GM12878 (cell line): Measurements from ENCODE around the gene SNX21. TPM values are rescaled to one million over a fixed set of nuclear protein-coding genes. Genes with fewer than 3 reads are reported as not detected.

ENCODE experiments used
- ATAC-seq: fragments of 200-7000 bp; cut with Tn5 transposase; 3 replicates; pipeline ENCODE4 v1.9.1; 2020; ENCODE audit warnings: mild to moderate bottlenecking, moderate library complexity
- BruUV-seq: library from RNA; stranded (reverse); fragments of 400-500 nt; replicated peaks from 2 replicates; lab custom pipeline; 2021; lab: Mats Ljungman, UMichigan
- CTCF ChIA-PET: fragments of 300-600 bp; sonication (Branson Sonifier 250); formaldehyde crosslinking; extraction: SDS; loops from one replicate; lab custom pipeline; 2021; ENCODE audit warnings: inconsistent platforms; lab: Yijun Ruan, JAX
- POLR2A ChIA-PET: fragments of 350-600 bp; formaldehyde crosslinking; extraction: SDS; loops from one replicate; lab custom pipeline; 2021; ENCODE audit warnings: inconsistent platforms; lab: Charles Lee
- RAD21 ChIA-PET: fragments of 300-600 bp; sonication (Branson Sonifier 250); formaldehyde crosslinking; loops from one replicate; lab custom pipeline; 2023; ENCODE audit warnings: antibody characterized with exemption; ENCODE audit not compliant: unreplicated experiment; lab: Charles Lee
- SMC1A ChIA-PET: fragments of 300-600 bp; sonication (Branson Sonifier 250); formaldehyde crosslinking; loops from one replicate; lab custom pipeline; 2023; ENCODE audit not compliant: unreplicated experiment, uncharacterized antibody; lab: Charles Lee
- DNase-seq: peaks from one replicate; pipeline ENCODE4 v3.0.0-alpha.2; 2011; ENCODE audit warnings: low read depth, low spot score
- FAIRE-seq: peaks from 3 replicates; lab custom pipeline; 2011; peaks lifted over from hg19 to GRCh38; lab: Jason Lieb, UNC
- H2AFZ ChIP-seq: 2 replicates; pipeline ENCODE4 v1.6.0; 2011; ENCODE audit warnings: low read depth, low read length, control low read depth; ENCODE audit not compliant: control insufficient read depth
- H3K27ac ChIP-seq: 2 replicates; pipeline ENCODE4 v1.5.1; 2011; ENCODE audit warnings: control low read depth; ENCODE audit not compliant: control insufficient read depth, insufficient read depth
- H3K27me3 ChIP-seq, 2 experiments: replicated peaks in 1 of 2; 2 replicates each; pipeline versions ENCODE4 v1.6.0 to v1.6.1; 2011; ENCODE audit warnings: low read length in 1 of 2; ENCODE audit not compliant: control insufficient read depth in 2 of 2, insufficient read depth in 2 of 2
- H3K36me3 ChIP-seq, 2 experiments: 2 replicates each; pipeline ENCODE4 v1.5.1; 2011; ENCODE audit warnings: low read length in 1 of 2; ENCODE audit not compliant: control insufficient read depth in 2 of 2, insufficient read depth in 2 of 2
- H3K4me1 ChIP-seq: 2 replicates; pipeline ENCODE4 v1.6.1; 2011; ENCODE audit warnings: mild to moderate bottlenecking, low read length, moderate library complexity, mixed read lengths; ENCODE audit not compliant: control insufficient read depth, insufficient read depth
- H3K4me2 ChIP-seq: 2 replicates; pipeline ENCODE4 v1.6.0; 2011; ENCODE audit warnings: control low read depth; ENCODE audit not compliant: control insufficient read depth, insufficient read depth
- H3K4me3 ChIP-seq: fragments of 200-600 bp; sonication (generic); 2 replicates; pipeline ENCODE4 v1.5.1; 2016
- H3K79me2 ChIP-seq: 2 replicates; pipeline ENCODE4 v1.6.0; 2011; ENCODE audit warnings: low read length; ENCODE audit not compliant: control insufficient read depth, insufficient read depth
- H3K9ac ChIP-seq: 2 replicates; pipeline ENCODE4 v1.8.0; 2011; ENCODE audit warnings: low read length, control low read depth, mixed read lengths; ENCODE audit not compliant: control insufficient read depth, insufficient read depth
- H3K9me3 ChIP-seq: replicated peaks from 3 replicates; pipeline ENCODE4 v1.5.1; 2011; ENCODE audit warnings: mild to moderate bottlenecking, low read length; ENCODE audit not compliant: control insufficient read depth, insufficient read depth
- H4K20me1 ChIP-seq: 2 replicates; pipeline ENCODE4 v1.6.0; 2011; ENCODE audit not compliant: control insufficient read depth, insufficient read depth
- BCL3 ChIP-seq: IDR thresholded peaks from 2 replicates; pipeline ENCODE4 v1.6.1; 2011; ENCODE audit warnings: borderline replicate concordance, low read depth, mild to moderate bottlenecking, moderate library complexity, low read length; ENCODE audit not compliant: insufficient read depth, poor library complexity, severe bottlenecking
- CEBPZ ChIP-seq: fragments of 150-350 bp; IDR thresholded peaks from 2 replicates; pipeline ENCODE4 v1.6.1; 2016; ENCODE audit warnings: low read depth, low read length
- E2F8 ChIP-seq: fragments of 450-650 bp; IDR thresholded peaks from 2 replicates; pipeline ENCODE4 v1.6.1; 2018; ENCODE audit warnings: mild to moderate bottlenecking, low read depth, moderate library complexity; ENCODE audit not compliant: partially characterized antibody
- EGR1 ChIP-seq, 2 experiments: IDR thresholded peaks; 1 replicate in 1 of 2; 2 replicates in 1 of 2; pipeline ENCODE4 v1.6.1; 2011 to 2012; ENCODE audit warnings: low read depth in 2 of 2, low read length in 2 of 2, borderline replicate concordance in 1 of 2, mild to moderate bottlenecking in 1 of 2, moderate library complexity in 1 of 2
- IRF3 ChIP-seq: fragments of 450-650 bp; IDR thresholded peaks from 2 replicates; pipeline ENCODE4 v1.6.1; 2014; ENCODE audit warnings: mild to moderate bottlenecking
- STAT3 ChIP-seq: IDR thresholded peaks from 2 replicates; pipeline ENCODE4 v1.6.1; 2011; ENCODE audit warnings: low read depth, low read length, improper control_type of control experiment
- ZBTB40 ChIP-seq: fragments of 450-650 bp; IDR thresholded peaks from 2 replicates; pipeline ENCODE4 v1.6.1; 2016; ENCODE audit warnings: mild to moderate bottlenecking, moderate library complexity, borderline replicate concordance
- ZNF622 ChIP-seq: fragments of 450-650 bp; IDR thresholded peaks from 2 replicates; pipeline ENCODE4 v1.6.1; 2017; ENCODE audit warnings: mild to moderate bottlenecking, inconsistent platforms
- WGBS: methylation state at CpG from one replicate; pipeline ENCODE4 v1.1.6; 2016; ENCODE audit warnings: low lambda C conversion rate; ENCODE audit not compliant: insufficient replicate concordance, insufficient coverage; ENCODE audit errors: missing lambda C conversion rate; 5-methylcytosine and 5-hydroxymethylcytosine counted together
- in situ Hi-C: fragments of 300-500 bp; cut with MboI; formaldehyde crosslinking; loops from 9 replicates; pipeline ENCODE4 v1.14.3; 2018; ENCODE audit warnings: mixed read lengths
- intact Hi-C: fragments of 100-400 bp; cut with micrococcal nuclease; formaldehyde crosslinking; loops from one replicate; pipeline ENCODE4 v1.14.2; 2022; ENCODE audit not compliant: unreplicated experiment
- polyA plus RNA-seq, 11 experiments: library from polyadenylated mRNA; depleted of rRNA in 4 of 11; unstranded in 6 of 11; stranded (reverse) in 5 of 11; fragments of >200 nt; fragmentation: Nextera tagmentation in 4 of 11; fragmentation: Illumina TruSeq in 1 of 11; extraction: Ambion mirVana in 4 of 11; extraction: Trizol in 1 of 11; gene quantifications; 1 replicate in 1 of 11; 2 replicates in 10 of 11; pipeline versions ENCODE4 v1.2.1 to v1.2.3, GENCODE V29; 2011 to 2016; ENCODE audit warnings: inconsistent platforms in 2 of 11, missing spikeins in 2 of 11, low read depth in 1 of 11
- total RNA-seq, 4 experiments: library from RNA; depleted of rRNA in 3 of 4; stranded (reverse); fragments of >200 nt in 3 of 4; fragmentation: Illumina TruSeq in 1 of 4; extraction: Trizol in 1 of 4; gene quantifications; 2 replicates each; pipeline versions ENCODE4 v1.2.1 to v1.2.3, GENCODE V29; 2013 to 2021

The SNX21 gene
- total and polyA plus RNA-seq, 10 of the 15 experiments (the other 5 are each of a cell fraction or from before 2014, with no cell fraction given) = 0.10 to 1.4 (median 0.57) TPM

GRCh38 chr20:45888681-45889080 is 55.1 kb downstream of the SNX21 start:
- Histone ChIP-seq H3K4me1 (peaks cover 32% of the 10 kb centered on the region), H4K20me1 (no peaks in the 10 kb centered on the region), H3K4me2 (no peak overlapping the region), H3K9ac (no peak overlapping the region), H2AFZ (no peak overlapping the region), H3K27me3 (no peaks in the 10 kb centered on the region), H3K27ac (no peak overlapping the region), H3K4me3 (no peak overlapping the region), H3K79me2 (peaks cover 8% of the 10 kb centered on the region), H3K36me3 (peaks cover 2 to 4% of the 10 kb centered on the region in 2 experiments; a peak in 2 of 4 replicates), H3K9me3 (no peaks in the 10 kb centered on the region)
- SMC1A ChIA-PET = interaction anchor here (2.8 kb wide), 1 partner anchor 82 kb away, joined by 9 read pairs; no protein-coding TSS in a partner anchor
- intact Hi-C loops = no loop called here
- 77% methylated on average over 3 of the region's 3 CpGs for WGBS
- ATAC-seq (no peak), FAIRE-seq (no peak), DNase-seq (no peak)
- in situ Hi-C loops = no loop called here
- POLR2A ChIA-PET = interaction anchor here (0.8 to 1.5 kb wide), 3 partner anchors 16 to 72 kb away, joined by 4 to 5 read pairs (median 4); no protein-coding TSS in a partner anchor
- CTCF ChIA-PET = interaction anchor here (0.8 to 3.0 kb wide), 5 partner anchors 7 to 90 kb away, joined by 3 to 38 read pairs (median 15); partner anchors contain the start of gene ZSWIM1
- RAD21 ChIA-PET = interaction anchor here (2.4 to 2.9 kb wide), 2 partner anchors 7 to 46 kb away, joined by 11 to 25 read pairs; partner anchors contain the start of genes PCIF1 and ZSWIM1
- no TSS peak for BruUV-seq
- TF ChIP-seq ZNF622 = no peak
- no peak for TF ChIP-seq IRF3
- no peak for TF ChIP-seq EGR1 (IDR thresholded peaks at IDR 0.05; ENCODE audit: borderline replicate concordance in 1 of 2, low read depth in 2 of 2, low read length in 2 of 2)
- no peak for TF ChIP-seq BCL3
- no peak for TF ChIP-seq ZBTB40
- TF ChIP-seq STAT3 = no peak
- no peak for TF ChIP-seq E2F8
- no peak for TF ChIP-seq CEBPZ
